Measurements from ENCODE around the gene TMEM272.

Gene TMEM272

DNA sequence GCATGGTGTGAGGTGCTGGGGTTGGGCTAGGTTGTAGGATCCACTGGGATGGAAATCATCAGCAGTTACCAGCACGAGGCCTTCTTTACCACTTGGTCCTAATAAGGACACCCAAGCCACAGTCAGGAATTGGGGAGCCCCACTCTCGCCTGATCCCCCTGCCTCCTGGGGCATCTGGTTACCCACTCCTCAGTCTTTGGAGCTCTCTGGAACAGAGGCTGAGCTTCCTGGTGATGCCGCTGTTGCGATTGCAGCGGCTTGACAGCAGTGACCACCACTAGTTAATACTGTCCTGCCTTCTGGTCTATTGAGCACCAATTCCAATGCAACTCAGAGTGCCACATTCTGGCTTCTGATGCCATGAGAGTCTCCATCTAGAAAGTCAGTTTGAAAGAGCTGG, 13.5 kb downstream of the TMEM272 start:
- Histone ChIP-seq H3K27ac (ENCODE audit: low read length) (no peak overlapping the region), H3K27me3 (ENCODE audit: insufficient read depth, low read length, poor library complexity) (peaks cover 19% of the 10 kb centered on the region), H3K36me3 (ENCODE audit: insufficient read depth, low read length) (no peaks in the 10 kb centered on the region), H3K9ac (ENCODE audit: low read depth, low read length) (no peak overlapping the region), H3K4me1 (ENCODE audit: insufficient read depth, low read length) (no peaks in the 10 kb centered on the region), H4K20me1 (ENCODE audit: insufficient read depth, low read length) (no peaks in the 10 kb centered on the region), H2AFZ (ENCODE audit: low read depth, low read length) (no peak overlapping the region), H3K4me2 (ENCODE audit: insufficient read depth, low read length) (no peak overlapping the region), H3K4me3 (ENCODE audit: low read depth in 1 of 2, low read length in 2 of 2) (no peak overlapping the region), H3K9me3 (ENCODE audit: insufficient read depth, low read length, severe bottlenecking) (no peaks in the 10 kb centered on the region), H3K79me2 (ENCODE audit: insufficient read depth, low read length) (no peaks in the 10 kb centered on the region)
- DNase-seq (no peak), ATAC-seq (ENCODE audit: insufficient read depth, low read depth) (no peak)
- TF ChIP-seq, protein P1, sequence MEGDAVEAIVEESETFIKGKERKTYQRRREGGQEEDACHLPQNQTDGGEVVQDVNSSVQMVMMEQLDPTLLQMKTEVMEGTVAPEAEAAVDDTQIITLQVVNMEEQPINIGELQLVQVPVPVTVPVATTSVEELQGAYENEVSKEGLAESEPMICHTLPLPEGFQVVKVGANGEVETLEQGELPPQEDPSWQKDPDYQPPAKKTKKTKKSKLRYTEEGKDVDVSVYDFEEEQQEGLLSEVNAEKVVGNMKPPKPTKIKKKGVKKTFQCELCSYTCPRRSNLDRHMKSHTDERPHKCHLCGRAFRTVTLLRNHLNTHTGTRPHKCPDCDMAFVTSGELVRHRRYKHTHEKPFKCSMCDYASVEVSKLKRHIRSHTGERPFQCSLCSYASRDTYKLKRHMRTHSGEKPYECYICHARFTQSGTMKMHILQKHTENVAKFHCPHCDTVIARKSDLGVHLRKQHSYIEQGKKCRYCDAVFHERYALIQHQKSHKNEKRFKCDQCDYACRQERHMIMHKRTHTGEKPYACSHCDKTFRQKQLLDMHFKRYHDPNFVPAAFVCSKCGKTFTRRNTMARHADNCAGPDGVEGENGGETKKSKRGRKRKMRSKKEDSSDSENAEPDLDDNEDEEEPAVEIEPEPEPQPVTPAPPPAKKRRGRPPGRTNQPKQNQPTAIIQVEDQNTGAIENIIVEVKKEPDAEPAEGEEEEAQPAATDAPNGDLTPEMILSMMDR (IDR thresholded peaks at IDR 0.05; ENCODE audit: borderline replicate concordance, extremely low read depth, low read length, poor library complexity, severe bottlenecking) = no peak
- no peak for TF ChIP-seq EZH2 (IDR thresholded peaks at IDR 0.05; ENCODE audit: borderline replicate concordance, low read depth, low read length, severe bottlenecking)

DNA sequence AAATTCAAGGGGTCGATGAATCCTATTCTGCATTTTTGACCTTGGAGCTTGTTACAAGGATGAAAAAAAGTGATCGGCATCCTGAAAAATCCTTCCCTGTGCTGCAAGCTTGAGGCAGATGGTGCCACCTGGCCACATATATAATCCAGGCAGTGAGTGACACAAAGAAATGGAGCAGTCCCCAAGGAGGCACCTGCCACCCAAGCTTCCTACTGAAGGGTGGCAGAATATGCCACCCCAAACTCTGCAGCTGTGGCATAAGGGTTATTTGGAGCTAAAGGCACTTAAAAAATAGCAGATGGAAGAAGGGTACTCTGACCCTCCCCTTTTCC, 15.4 kb downstream of the TMEM272 start:
- H3K4me1 ChIP-seq (ENCODE audit: insufficient read depth, low read length) = peaks cover 12% of the 10 kb centered on the region
- no peaks in the 10 kb centered on the region for H4K20me1 ChIP-seq (ENCODE audit: insufficient read depth, low read length)
- no peak overlapping the region for H3K27ac ChIP-seq (ENCODE audit: low read length)
- H3K9me3 ChIP-seq (ENCODE audit: insufficient read depth, low read length, severe bottlenecking) = no peaks in the 10 kb centered on the region
- DNase-seq (no peak), ATAC-seq (ENCODE audit: insufficient read depth, low read depth) (no peak)
- H3K4me2 ChIP-seq (ENCODE audit: insufficient read depth, low read length) = no peak overlapping the region
- peaks cover 15% of the 10 kb centered on the region for H3K27me3 ChIP-seq (ENCODE audit: insufficient read depth, low read length, poor library complexity)
- no peak for TF ChIP-seq EZH2 (IDR thresholded peaks at IDR 0.05; ENCODE audit: borderline replicate concordance, low read depth, low read length, severe bottlenecking)
- TF ChIP-seq, protein P1 (IDR thresholded peaks at IDR 0.05; ENCODE audit: borderline replicate concordance, extremely low read depth, low read length, poor library complexity, severe bottlenecking) = no peak
- no peaks in the 10 kb centered on the region for H3K36me3 ChIP-seq (ENCODE audit: insufficient read depth, low read length)
- H3K9ac ChIP-seq (ENCODE audit: low read depth, low read length) = no peak overlapping the region
- H2AFZ ChIP-seq (ENCODE audit: low read depth, low read length) = no peak overlapping the region
- no peak overlapping the region for H3K4me3 ChIP-seq (ENCODE audit: low read depth in 1 of 2, low read length in 2 of 2)
- no peaks in the 10 kb centered on the region for H3K79me2 ChIP-seq (ENCODE audit: insufficient read depth, low read length)

DNA sequence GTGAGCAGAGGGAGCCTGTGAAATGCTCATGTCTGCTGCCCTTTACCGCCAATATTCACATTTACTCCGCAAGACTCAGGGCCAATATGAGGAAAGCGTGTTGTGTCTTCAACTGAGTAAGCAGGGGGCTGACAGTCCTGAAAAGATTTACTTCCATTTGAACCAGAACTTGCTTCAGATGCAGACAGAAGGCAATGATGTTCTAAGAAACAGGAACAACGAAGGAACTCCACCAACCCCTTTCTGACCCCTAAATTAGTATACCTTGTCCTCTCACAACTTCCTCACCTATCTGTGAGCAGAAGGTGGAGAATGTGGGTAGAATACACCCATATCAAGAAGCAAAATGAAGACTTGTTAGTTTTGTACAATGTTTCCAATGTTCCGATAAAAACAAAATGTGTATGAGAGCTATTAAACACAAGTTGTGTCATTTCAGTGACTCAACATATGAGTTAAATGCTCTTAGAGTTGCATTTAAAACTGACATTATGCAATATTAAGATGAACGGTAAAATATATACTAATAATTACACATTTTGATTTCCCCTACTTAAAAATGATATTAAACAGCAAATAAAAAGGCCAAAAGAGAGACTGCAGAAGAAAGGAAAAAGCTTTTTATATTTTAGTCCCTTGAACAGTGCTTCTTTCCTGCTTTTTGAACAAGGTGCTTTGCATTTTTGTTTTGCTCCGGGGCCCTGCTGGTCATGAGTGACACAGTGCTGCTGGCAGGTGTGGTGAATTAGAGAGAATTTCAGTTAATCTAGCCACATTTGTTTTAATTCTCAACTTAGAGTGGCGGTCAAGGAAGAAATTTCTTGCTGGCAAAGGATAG, 16.0 kb downstream of the TMEM272 start:
- no peaks in the 10 kb centered on the region for H3K9me3 ChIP-seq (ENCODE audit: insufficient read depth, low read length, severe bottlenecking)
- H3K4me2 ChIP-seq (ENCODE audit: insufficient read depth, low read length) = no peak overlapping the region
- ATAC-seq (ENCODE audit: insufficient read depth, low read depth) (no peak), DNase-seq (no peak)
- H3K27ac ChIP-seq (ENCODE audit: low read length) = no peak overlapping the region
- no peaks in the 10 kb centered on the region for H3K79me2 ChIP-seq (ENCODE audit: insufficient read depth, low read length)
- no peak overlapping the region for H3K9ac ChIP-seq (ENCODE audit: low read depth, low read length)
- no peak overlapping the region for H3K4me3 ChIP-seq (ENCODE audit: low read depth in 1 of 2, low read length in 2 of 2)
- peaks cover 13% of the 10 kb centered on the region for H3K27me3 ChIP-seq (ENCODE audit: insufficient read depth, low read length, poor library complexity)
- H4K20me1 ChIP-seq (ENCODE audit: insufficient read depth, low read length) = no peaks in the 10 kb centered on the region
- H3K36me3 ChIP-seq (ENCODE audit: insufficient read depth, low read length) = no peaks in the 10 kb centered on the region
- TF ChIP-seq, protein P1 (IDR thresholded peaks at IDR 0.05; ENCODE audit: borderline replicate concordance, extremely low read depth, low read length, poor library complexity, severe bottlenecking) = no peak
- TF ChIP-seq EZH2 (IDR thresholded peaks at IDR 0.05; ENCODE audit: borderline replicate concordance, low read depth, low read length, severe bottlenecking) = no peak
- H2AFZ ChIP-seq (ENCODE audit: low read depth, low read length) = no peak overlapping the region
- H3K4me1 ChIP-seq (ENCODE audit: insufficient read depth, low read length) = peaks cover 12% of the 10 kb centered on the region
